ENCODE measurements around the gene MACROD2. TPM values are rescaled to one million over a fixed set of nuclear protein-coding genes. Genes with fewer than 3 reads are reported as not detected.

MACROD2 gene
- total RNA-seq, 4 donors from 2014 or later = 10.0 to 24.0 (median 17.0) TPM

- intact Hi-C loops (cut with DNase I; ENCODE audit: low total_unique reads) = no loop called here
- 72 to 79% methylated on average over 5 of the region's 5 CpGs for WGBS, 2 donors
- TF ChIP-seq CTCF (IDR thresholded peaks at IDR 0.05) (no peak), POLR2A (IDR thresholded peaks at IDR 0.05) (no peak)
- H3K4me3 ChIP-seq (ENCODE audit: low read depth, poor library complexity, severe bottlenecking) = no peak overlapping the region
- DNase-seq (ENCODE audit: low spot score in 2 of 2) = no peak
Measured at GRCh38 chr20:15506311-15506710, 1511.0 kb downstream of the MACROD2 start.

- WGBS, 2 donors = 89 to 96% methylated on average over 3 of the region's 3 CpGs
- intact Hi-C loops (cut with DNase I; ENCODE audit: low total_unique reads) = no loop called here
- DNase-seq (ENCODE audit: low spot score in 2 of 2) = no peak
- no peak for TF ChIP-seq POLR2A (IDR thresholded peaks at IDR 0.05)
- no peak for TF ChIP-seq CTCF (IDR thresholded peaks at IDR 0.05)
- H3K4me3 ChIP-seq (ENCODE audit: low read depth, poor library complexity, severe bottlenecking) = no peak overlapping the region
Measured at GRCh38 chr20:15507151-15507550, 1511.8 kb downstream of the MACROD2 start.

GRCh38 chr20:15511551-15511950 is 1516.2 kb downstream of the MACROD2 start:
- no peak for DNase-seq (ENCODE audit: low spot score in 2 of 2)
- 88 to 100% methylated on average over 1 of the region's 1 CpG for WGBS, 2 donors
- no peak overlapping the region for H3K4me3 ChIP-seq (ENCODE audit: low read depth, poor library complexity, severe bottlenecking)
- intact Hi-C loops (cut with DNase I; ENCODE audit: low total_unique reads) = no loop called here
- TF ChIP-seq CTCF (IDR thresholded peaks at IDR 0.05) (no peak), POLR2A (IDR thresholded peaks at IDR 0.05) (no peak)

- no peak for TF ChIP-seq CTCF (IDR thresholded peaks at IDR 0.05)
- no peak for TF ChIP-seq POLR2A (IDR thresholded peaks at IDR 0.05)
- 25 to 37% methylated on average over 5 of the region's 5 CpGs for WGBS, 2 donors
- no peak overlapping the region for H3K4me3 ChIP-seq (ENCODE audit: low read depth, poor library complexity, severe bottlenecking)
- no peak for DNase-seq (ENCODE audit: low spot score in 2 of 2)
- intact Hi-C loops (cut with DNase I; ENCODE audit: low total_unique reads) = no loop called here
Measured at GRCh38 chr20:15512916-15513315, 1517.6 kb downstream of the MACROD2 start.

GRCh38 chr20:15515691-15516090 is 1520.4 kb downstream of the MACROD2 start:
- TF ChIP-seq CTCF (IDR thresholded peaks at IDR 0.05) (no peak), POLR2A (IDR thresholded peaks at IDR 0.05) (no peak)
- intact Hi-C loops (cut with DNase I; ENCODE audit: low total_unique reads) = no loop called here
- no peak for DNase-seq (ENCODE audit: low spot score in 2 of 2)
- WGBS, 2 donors = 54 to 55% methylated on average over 1 to 2 of the region's 2 CpGs
- H3K4me3 ChIP-seq (ENCODE audit: low read depth, poor library complexity, severe bottlenecking) = no peak overlapping the region

- no peak overlapping the region for H3K4me3 ChIP-seq (ENCODE audit: low read depth, poor library complexity, severe bottlenecking)
- no peak for TF ChIP-seq POLR2A (IDR thresholded peaks at IDR 0.05)
- no peak for TF ChIP-seq CTCF (IDR thresholded peaks at IDR 0.05)
- no peak for DNase-seq (ENCODE audit: low spot score in 2 of 2)
- WGBS, 2 donors = 74 to 88% methylated on average over 6 of the region's 6 CpGs
- intact Hi-C loops (cut with DNase I; ENCODE audit: low total_unique reads) = no loop called here
Measured at GRCh38 chr20:15520930-15521524, 1525.7 kb downstream of the MACROD2 start.
